Activated CD8-positive, alpha-beta memory T cell treated with anti-CD3 and anti-CD28 coated beads, Interleukin-2, amount 50 U/mL, for 48 hours (primary cell): ENCODE measurements around the gene SLC11A1.

Experiments
- DNase-seq: peaks from one replicate; pipeline ENCODE4 v3.0.0-alpha.2; 2020

SLC11A1 gene

DNA sequence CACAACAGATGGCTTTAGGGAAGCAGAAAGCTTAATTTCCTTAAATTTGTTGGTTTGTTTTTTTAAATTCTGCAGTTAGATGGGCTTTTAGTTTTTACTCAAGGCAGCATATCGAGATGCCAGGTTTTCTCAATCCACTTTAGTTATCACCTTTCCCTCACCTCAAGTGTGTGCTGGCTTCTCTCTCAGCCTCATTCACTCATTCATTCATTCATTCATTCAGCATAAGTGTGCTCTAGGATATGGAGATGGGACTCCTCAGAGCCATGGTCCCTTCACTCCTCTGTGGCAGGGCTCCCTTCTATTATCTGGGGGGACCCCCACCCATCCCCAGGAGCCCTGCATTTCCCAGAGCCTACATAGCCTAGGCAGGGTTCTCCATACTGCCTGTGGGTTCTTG, 55.9 kb downstream of the SLC11A1 start:
- DNase-seq, result no peak

- DNase-seq, result no peak
Observed at GRCh38 chr2:218438596-218438995, 56.5 kb downstream of the SLC11A1 start.

- no peak for DNase-seq
Observed at GRCh38 chr2:218444692-218445357, 62.8 kb downstream of the SLC11A1 start.

- DNase-seq, result no peak
Observed at GRCh38 chr2:218445602-218446001, 63.5 kb downstream of the SLC11A1 start.
